ENCODE measurements around the gene ZC3H13. TPM values are rescaled to one million over a fixed set of nuclear protein-coding genes. Genes with fewer than 3 reads are reported as not detected.

Gene ZC3H13
- total and polyA plus RNA-seq, 2 of the 8 experiments (the other 6 are each of a cell fraction or from before 2014, with no cell fraction given): 5.1 to 57.8 TPM

DNA sequence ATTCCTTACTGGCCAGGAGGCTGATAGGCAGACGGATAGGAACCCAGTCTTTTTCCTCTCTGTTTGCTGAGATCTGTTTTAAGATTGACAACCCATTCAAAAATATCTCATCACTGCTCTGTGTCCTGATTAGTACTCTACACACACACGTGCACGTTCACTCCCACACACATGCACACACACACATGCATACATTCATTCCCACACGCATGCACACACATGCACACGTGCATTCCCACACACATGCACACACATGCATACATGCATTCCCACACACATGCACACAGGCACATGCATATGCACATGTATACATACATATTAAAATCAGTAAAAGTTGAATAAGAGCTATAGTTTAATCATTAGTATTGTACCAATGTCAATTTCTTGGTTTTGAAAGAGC lies 120.4 kb downstream of the ZC3H13 start (continued):
- TF ChIP-seq CHD1 (IDR thresholded peaks at IDR 0.05; ENCODE audit: low read depth, low read length) (no peak), MAFK (IDR thresholded peaks at IDR 0.05; ENCODE audit: low read depth, low read length) (no peak)

All from H1 (cell line).